ENCODE results near the gene GCK. TPM values are rescaled to one million over a fixed set of nuclear protein-coding genes. Genes with fewer than 3 reads are reported as not detected.

GCK gene
- polyA plus RNA-seq, 1 experiment = 0.35 TPM

DNA sequence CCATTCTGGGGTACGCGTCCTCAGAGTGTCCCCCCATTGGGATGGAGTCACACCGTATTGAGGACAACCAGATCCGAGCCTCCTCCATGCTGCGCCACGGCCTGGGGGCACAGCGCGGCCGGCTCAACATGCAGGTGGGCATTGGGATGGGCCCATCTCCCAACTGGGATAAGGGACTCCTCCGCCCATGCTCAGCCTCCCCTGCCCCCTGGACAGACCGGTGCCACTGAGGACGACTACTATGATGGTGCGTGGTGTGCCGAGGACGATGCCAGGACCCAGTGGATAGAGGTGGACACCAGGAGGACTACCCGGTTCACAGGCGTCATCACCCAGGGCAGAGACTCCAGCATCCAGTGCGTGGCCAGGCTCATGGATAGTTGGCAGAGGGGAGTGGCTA is 79.2 kb downstream of the GCK start:
- Histone ChIP-seq H3K27ac (ENCODE audit: low read depth, low read length) (no peak overlapping the region), H3K4me3 (ENCODE audit: low read depth, low read length) (no peak overlapping the region), H3K27me3 (ENCODE audit: control insufficient read depth, insufficient read depth, low read length) (no peaks in the 10 kb centered on the region), H3K9me3 (ENCODE audit: control insufficient read depth, insufficient read depth, low read length) (peaks cover 4% of the 10 kb centered on the region; the same call in 1 of the 2 replicates)
- no peak for TF ChIP-seq CTCF (IDR thresholded peaks at IDR 0.05; ENCODE audit: low read depth, low read length)
- POLR2A ChIA-PET = no interaction called here
- no peak for DNase-seq (ENCODE audit: low read depth, low spot score)
- CTCF ChIA-PET = no interaction called here

DNA sequence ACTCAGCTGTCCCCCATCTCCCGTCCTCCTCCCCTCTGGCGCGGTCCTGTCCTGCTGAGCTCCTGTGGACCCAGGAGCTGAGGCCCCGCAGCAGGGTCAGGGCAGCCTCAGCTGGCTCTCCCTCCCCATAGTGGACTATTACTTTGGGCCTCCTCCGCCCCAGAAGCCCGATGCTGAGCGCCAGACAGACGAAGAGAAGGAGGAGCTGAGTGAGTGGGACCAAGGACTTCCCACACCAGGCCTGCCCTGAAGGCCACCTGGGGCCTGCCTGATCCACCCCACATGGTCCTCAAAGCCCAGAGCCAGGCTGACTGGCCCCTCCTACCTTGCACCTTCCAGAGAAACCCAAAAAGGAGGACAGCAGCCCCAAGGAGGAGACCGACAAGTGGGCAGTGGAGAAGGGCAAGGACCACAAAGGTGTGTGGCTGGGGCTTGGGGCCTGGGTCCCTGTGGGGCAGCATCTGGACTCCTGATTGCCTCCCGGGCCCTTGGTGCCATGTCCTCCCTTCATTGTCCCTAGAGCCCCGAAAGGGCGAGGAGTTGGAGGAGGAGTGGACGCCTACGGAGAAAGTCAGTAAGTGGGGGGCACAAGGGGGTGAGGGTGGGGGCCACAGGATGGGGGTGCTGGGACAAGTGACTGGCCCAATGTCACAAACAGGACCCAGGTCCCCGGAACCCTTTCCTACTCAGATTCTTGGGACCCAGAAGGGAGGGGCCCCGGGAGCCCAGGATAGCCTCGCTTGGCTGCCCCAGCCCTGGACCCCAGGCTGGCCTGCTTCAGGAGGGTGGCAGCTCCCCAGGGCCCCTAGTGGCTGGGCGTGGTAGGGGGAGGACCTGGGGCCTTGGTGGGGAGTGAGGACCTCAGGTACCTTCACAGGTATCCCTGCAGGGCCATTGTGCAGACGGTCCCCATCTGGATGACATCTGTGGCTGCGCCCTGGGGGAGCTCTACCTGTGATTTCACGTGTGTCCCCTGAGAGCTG is 80.2 kb downstream of the GCK start:
- no peak for DNase-seq (ENCODE audit: low read depth, low spot score)
- no peak overlapping the region for H3K4me3 ChIP-seq (ENCODE audit: low read depth, low read length)
- no peak for TF ChIP-seq CTCF (IDR thresholded peaks at IDR 0.05; ENCODE audit: low read depth, low read length)
- H3K27ac ChIP-seq (ENCODE audit: low read depth, low read length) = no peak overlapping the region
- no peaks in the 10 kb centered on the region for H3K27me3 ChIP-seq (ENCODE audit: control insufficient read depth, insufficient read depth, low read length)
- peaks cover 4% of the 10 kb centered on the region; the same call in 1 of the 2 replicates for H3K9me3 ChIP-seq (ENCODE audit: control insufficient read depth, insufficient read depth, low read length)
- ChIA-PET CTCF (no interaction called here), POLR2A (no interaction called here)

GRCh38 chr7:44107961-44108767 is 81.1 kb downstream of the GCK start:
- TF ChIP-seq CTCF (IDR thresholded peaks at IDR 0.05; ENCODE audit: low read depth, low read length) = no peak
- POLR2A ChIA-PET = no interaction called here
- Histone ChIP-seq H3K9me3 (ENCODE audit: control insufficient read depth, insufficient read depth, low read length) (peaks cover 4% of the 10 kb centered on the region; the same call in 1 of the 2 replicates), H3K27me3 (ENCODE audit: control insufficient read depth, insufficient read depth, low read length) (no peaks in the 10 kb centered on the region), H3K27ac (ENCODE audit: low read depth, low read length) (no peak overlapping the region), H3K4me3 (ENCODE audit: low read depth, low read length) (no peak overlapping the region)
- DNase-seq (ENCODE audit: low read depth, low spot score) = no peak
- CTCF ChIA-PET = no interaction called here

GRCh38 chr7:44107116-44107960 is 81.9 kb downstream of the GCK start:
- DNase-seq (ENCODE audit: low read depth, low spot score) = no peak
- Histone ChIP-seq H3K4me3 (ENCODE audit: low read depth, low read length) (no peak overlapping the region), H3K27me3 (ENCODE audit: control insufficient read depth, insufficient read depth, low read length) (no peaks in the 10 kb centered on the region), H3K27ac (ENCODE audit: low read depth, low read length) (no peak overlapping the region), H3K9me3 (ENCODE audit: control insufficient read depth, insufficient read depth, low read length) (peaks cover 4% of the 10 kb centered on the region; the same call in 1 of the 2 replicates)
- TF ChIP-seq CTCF (IDR thresholded peaks at IDR 0.05; ENCODE audit: low read depth, low read length) = no peak
- ChIA-PET CTCF (no interaction called here), POLR2A (no interaction called here)

All from AG04450 (cell line).